Measurements from ENCODE around the gene DHRS7B. TPM values are rescaled to one million over a fixed set of nuclear protein-coding genes. Genes with fewer than 3 reads are reported as not detected.
A peak's percentile ranks its signal among the peaks of the same experiment; 100 is the strongest.
"Not testable (repeated sequence)": the region's sequence is repeated elsewhere in the genome, so short reads cannot be mapped to it uniquely, and the experiment has no call there.

Gene DHRS7B
- polyA plus RNA-seq, 5 donors, result 24.5 to 28.1 (median 25.0) TPM

DNA sequence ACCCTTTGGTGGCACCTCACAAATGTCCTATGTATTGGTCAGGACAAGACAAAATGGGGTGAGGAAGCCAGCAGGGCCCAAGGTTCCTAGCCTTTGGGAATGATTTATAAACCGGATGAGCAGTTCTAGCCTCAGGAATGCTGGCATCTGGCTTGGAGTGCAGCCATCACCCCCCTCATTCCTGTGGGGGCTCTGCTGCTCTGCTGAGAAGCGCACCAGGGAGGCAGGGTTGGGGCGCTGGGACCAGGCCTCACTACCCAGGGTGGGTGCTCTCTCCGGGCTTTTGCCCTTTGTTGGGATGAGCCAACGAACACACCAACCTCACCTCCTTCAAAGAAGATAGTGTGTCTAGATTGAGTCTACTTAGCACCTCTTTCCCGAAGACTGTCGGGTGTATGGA is 47.9 kb downstream of the DHRS7B start:
- DNase-seq, result no peak

DNA sequence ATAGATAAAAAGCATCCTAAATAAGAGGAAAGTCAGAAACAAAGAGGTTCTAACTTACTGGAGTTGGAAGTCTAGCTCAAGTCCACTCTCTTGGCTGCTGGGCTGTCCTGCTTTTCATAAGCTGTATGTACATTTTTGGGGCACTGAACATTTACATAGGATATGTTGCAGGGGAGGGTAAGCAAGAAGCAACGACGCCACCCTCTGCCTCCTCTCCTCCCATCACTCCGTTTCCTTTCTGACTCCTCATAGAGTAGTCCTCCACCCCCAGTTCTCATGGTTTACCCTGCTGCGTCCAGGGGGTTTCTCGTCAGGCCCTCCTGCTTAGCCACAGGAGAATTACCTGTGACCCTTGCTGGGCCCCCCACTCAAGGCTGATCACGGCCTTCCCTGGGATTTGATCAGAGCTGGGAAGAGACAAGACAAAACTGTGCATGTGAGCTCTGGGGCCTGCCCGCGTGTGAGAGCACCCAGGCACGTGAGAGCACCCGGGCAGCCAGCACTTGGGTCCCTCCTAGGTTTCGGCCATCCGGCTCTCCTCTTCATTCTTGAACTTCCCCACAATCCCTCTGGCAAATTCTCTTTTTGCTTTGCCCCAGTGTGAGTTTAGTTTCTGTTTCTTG is 50.1 kb downstream of the DHRS7B start:
- DNase-seq, result no peak

DNA sequence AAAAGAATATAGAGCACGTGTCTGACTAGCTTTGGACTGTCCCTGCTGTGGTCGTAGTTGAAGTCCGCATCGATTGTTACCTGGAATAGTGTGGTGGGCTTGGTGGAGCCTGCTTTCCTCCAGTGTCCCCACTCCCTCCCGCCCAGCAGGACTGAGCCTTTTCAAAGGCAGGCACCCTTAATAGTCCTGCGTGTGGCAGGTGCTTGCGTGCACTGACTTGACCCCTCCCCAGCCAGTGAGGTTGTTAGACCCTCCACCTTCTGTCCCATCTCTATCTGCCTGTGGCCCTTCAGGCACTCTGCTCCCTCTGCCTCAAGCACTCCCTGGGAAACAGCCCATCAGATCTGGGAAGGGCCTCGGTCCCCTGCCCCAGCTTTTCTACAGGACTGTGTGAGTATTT is 50.6 kb downstream of the DHRS7B start:
- no peak for DNase-seq

DNA sequence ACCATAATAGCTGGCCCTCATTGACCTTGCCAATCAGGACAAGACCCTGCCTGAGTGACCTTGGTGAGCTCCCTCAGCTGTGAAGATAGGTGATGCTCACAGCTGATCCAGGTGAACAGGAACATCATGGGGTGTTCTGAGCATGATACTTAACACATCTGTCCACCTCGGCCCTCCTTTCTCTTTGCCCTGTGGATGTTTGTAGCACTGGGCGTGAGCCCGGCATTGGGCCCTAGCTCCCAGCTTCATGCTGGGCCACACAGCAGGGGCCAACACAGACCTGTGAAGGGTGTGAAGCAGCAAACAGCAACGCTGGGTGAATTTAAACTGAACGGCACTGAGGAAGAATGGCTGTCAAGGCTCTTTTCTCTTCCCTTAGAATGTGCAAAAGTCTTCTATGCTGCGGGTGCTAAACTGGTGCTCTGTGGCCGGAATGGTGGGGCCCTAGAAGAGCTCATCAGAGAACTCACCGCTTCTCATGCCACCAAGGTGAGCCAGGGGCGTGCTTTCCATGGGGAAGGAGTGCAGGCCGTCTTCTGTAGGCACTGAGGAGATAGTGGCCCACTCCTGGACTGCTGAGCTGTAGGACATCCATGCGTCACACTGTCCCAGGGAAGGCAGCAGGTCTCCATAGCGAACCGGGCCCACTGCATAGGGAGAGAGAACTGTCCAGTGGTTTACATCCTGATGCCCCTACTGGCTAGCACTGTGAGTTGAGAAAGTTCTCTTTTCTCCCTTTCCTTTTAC is 51.3 kb downstream of the DHRS7B start:
- DNase-seq, result no peak

DNA sequence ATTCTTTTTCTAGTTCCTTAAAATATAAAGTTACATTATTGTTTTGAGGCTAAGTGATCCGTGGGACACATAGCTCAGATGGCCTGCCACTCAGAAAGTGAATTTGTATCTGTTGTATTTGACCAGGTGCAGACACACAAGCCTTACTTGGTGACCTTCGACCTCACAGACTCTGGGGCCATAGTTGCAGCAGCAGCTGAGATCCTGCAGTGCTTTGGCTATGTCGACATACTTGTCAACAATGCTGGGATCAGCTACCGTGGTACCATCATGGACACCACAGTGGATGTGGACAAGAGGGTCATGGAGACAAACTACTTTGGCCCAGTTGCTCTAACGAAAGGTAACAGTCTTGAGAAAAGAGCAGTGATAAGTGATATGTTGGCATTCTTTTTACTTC is 56.7 kb downstream of the DHRS7B start:
- no peak for DNase-seq

DNA sequence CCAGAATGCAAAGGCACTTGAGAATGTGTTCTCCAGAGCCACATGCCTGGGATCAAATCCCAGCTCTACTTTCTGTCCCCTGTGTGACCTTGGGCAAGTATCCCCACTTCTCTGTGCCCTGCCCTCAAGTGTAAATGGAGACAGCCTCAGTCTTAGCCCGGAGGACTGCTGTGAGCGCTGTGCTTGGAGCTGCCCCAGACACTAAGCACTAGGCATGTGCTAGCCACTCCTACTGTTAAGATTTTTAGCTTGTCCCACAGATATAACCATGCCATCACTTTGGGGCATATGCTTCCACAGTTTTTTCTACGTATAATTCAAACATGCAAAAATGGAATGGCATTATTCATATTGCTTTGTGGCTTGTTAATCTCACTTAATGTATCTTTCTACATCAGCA is 57.8 kb downstream of the DHRS7B start:
- DNase-seq, result no peak

DNA sequence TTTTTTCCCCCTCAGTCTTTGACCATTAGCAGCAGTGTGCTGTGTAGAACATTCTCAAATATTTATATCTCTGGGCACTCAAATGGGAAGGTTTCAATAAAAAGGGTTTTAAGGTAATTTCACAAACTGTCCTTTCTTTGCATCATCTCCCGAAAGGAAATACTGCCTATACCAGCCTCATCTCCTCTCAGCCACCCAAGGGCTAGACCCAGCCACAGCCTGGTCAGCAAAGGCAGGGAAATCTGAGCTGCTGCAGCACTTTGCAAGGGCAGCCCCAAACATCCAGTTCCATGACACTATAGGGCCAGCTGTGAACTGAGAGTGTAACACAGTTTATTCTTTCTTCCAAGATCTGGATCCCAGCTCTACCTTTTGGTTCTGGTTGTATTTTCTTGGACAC is 58.3 kb downstream of the DHRS7B start:
- DNase-seq, result no peak

DNA sequence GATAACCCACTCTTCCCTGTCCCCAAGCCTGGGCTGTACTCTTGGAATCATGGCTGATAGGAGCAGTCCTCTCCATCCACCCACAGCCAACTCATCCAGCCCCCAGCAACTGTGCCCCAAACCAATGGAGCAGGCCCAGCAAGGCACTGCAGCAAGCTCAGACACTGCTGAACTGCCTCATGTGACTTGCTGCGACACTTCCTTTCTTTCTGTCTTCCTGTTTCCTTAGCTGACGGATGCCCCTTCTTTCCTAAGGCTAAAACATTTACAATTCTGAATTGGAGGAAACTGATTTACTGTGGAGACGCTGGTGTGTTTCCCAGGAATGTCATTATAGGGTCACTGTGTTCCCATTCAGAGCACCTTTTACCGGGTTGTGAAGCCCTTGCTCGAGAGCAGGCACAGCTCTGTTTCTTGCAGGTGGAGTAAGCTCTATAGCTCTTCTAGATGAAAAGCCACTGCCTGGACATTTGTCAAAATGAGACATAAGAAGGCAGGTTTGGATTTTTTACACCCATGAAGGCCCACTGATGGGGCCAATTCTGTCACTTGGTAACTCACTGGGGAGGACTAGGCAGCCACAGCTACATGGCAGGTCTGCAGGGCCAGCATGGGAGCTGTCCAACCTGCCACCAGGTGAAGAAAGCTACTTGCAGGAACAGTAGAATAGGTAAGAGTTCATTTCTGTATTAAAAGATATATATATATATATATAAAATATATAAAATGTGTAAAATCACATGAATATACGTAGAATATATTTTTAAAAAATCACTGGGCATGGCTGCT is 59.8 kb downstream of the DHRS7B start:
- DNase-seq, result no peak

DNA sequence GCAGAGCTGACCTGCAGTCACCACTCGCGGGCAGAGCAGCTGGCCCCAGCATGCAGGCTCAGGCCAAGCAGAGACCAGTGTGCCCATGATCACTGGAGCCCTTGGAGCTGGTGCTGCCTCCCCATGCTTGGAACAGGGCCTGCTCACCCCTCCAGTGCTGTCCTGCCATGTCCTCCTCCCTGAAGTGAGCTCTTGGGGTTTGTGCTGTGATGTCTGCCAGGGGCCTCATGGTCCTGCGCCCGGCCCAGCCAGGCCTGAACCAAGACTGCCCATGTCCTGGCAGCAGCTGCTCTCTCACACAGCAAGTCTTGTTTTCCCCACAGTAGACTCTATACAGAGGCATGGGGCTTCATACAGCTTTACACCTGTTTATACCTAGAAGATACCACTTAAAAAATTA is 62.6 kb downstream of the DHRS7B start:
- DNase-seq, result no peak

DNA sequence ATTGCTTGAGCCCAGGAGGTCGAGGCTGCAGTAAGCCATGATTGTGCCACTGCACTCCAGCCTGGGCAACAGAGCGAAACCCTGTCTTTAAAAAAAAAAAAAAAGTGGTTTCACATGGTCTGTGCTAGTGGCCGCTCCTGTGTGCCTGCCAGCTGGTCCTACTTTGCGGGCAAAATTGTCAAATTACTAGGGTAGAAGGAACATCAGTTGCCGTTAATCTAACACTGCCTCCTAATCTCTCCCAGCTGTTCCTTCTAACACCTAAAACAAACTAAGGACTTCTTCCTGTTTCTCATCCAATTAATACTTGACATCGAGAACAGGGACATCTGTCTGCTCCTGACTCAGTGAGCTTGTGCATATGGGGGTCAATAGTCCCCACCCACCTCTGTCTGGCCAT is 63.3 kb downstream of the DHRS7B start:
- no peak for DNase-seq

DNA sequence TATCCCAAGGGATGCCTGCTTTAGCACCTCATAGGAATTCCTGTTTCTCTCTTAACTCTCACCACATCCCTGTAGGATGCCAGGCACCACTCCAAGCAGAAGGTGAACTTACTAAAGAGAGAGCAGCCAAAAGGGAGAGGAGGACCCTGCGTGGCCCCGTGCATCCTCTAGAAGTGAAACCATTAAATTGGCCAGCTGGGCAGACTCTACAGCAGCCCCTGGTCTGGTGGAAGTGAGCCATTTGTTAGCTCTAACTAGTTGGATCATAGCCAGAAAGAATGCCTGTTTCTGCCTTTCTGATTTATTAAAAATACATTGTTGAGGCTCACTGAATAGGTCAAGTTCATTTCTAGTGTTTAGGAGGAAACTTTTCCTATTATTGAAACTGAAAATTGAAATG is 64.9 kb downstream of the DHRS7B start:
- DNase-seq, result peak in 1 of 2 donors; percentile 6

DNA sequence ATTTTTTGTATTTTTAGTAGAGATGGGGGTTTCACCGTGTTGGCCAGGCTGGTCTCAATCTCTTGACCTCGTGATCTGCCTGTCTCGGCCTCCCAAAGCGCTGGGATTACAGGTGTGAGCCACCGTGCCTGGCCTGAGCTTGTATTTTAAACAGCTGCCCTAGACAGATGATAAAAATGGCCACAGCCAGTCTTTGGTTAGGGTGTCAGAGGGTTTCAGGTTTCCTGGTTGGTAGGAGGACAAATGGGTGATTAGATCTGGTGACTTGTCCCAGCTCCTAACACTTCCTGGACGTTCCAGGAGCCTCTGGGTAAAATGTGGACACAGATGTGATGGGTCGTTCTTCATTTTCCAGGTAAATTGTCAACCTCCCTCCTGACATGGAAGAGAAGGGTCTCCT is 65.7 kb downstream of the DHRS7B start:
- not testable (repeated sequence) for DNase-seq

DNA sequence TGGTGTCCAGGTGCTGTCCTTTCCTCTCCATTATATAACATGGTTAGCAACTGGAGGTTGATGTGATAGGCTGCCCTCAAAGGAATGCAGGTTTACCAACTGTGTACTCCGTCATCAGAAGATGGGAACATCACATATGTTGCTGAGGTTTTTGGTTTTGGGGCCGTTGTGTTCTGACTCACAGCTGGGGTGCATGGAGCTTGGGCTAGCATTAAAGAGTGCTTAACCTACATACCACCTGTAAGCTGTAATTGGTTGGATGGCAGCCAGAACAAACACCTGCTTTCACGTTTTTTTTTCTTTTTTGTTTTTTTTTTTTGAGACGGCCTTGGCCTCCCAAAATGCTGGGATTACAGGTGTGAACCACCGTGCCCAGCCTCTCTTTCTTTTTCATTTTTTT is 66.3 kb downstream of the DHRS7B start:
- no peak for DNase-seq

DNA sequence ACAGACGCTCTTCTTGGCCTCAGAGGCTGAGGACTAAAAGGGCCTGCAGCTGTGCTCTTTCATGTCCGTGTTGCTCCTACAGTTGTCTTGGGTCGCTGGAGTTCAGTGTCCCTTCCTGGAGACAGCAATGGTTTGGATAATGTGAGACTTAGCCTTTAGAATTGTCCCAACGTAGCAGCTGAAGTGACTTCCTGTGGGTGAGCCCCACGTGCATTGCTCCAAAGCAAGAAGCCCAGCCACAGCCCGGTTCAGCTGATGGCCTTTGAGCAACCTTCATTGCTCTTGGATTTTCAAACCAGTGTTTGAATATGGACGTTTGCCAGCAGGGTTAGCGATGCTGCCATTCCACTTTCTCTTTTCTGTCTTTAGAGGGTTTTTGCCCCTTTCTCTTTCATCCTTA is 67.5 kb downstream of the DHRS7B start:
- no peak for DNase-seq

DNA sequence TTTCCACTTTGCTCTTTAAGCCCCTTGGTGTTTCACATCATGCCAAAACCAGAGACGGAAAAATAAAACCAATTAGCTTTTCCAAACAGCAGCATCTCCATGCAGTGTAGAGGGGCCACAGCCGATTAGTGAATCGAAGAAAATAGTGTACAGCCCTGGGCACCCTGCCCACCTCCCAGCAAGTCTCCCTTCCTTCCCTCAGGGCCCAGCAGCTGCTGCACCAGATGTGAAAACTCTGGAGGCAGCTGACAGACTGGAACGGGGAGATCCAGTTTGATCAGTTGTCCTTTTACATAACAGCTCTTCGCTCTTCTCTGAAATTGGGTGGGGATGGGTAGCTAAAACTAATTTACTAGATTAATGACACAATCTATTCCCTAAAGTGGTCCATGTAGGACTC is 67.9 kb downstream of the DHRS7B start:
- DNase-seq, result peak; percentile 58 to 67

DNA sequence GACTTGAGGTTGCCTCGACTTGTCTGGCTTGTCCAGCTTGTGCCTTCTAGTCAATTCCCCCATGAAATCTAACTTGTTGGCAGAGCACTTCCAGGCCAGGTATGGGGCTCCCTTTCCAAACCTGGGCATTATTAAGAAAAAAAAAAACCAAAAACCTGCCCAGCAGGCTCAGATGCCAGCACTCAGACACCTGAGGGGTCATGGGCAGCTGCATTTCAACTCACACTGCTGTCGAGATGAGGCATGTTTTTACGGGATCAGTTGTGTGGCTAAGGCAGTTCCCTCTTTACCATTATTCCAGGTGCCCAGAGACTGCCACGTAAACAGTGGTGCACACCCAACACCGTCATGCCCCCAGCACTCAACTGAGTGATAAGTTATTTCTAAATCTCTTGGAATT is 69.4 kb downstream of the DHRS7B start:
- no peak for DNase-seq

DNA sequence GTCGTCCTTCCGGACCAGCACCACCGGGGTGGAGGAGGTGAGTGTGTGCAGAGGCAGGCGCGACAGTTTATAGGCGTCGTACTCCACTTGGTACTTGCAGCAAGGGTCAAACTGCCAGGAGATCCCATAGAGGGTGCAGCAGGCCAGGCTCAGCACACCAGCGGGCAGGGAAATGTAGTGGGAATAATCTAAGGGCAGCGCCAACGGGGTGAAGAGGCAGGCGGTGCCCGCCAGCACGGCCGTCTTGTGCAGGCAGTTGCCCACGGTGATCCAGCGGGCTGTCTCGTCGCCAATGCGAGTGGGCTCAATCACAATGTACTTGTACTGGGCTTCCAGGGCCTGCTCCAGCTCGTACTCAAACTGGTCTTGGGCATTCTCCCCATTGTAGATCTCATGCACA is 71.6 kb downstream of the DHRS7B start:
- no peak for DNase-seq

DNA sequence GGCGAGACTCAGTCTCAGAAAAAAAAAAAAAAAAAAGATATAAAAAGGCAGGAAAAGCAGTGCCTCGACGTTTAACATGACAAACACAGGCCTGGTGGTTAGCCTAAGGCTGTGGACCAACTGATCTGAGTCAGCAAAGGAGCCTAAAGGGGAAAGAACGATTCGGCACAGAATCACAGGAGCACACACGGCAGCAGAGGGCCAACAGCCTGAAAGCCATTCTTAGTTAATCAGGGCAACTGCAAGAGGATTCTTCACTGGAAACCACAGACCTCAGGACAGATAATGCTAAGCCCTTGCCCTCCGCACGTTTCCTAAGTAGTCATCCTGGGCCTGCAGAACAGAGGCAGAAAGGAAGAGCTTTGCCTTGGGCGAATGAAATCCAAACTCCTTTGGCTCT is 72.5 kb downstream of the DHRS7B start:
- DNase-seq, result no peak

DNA sequence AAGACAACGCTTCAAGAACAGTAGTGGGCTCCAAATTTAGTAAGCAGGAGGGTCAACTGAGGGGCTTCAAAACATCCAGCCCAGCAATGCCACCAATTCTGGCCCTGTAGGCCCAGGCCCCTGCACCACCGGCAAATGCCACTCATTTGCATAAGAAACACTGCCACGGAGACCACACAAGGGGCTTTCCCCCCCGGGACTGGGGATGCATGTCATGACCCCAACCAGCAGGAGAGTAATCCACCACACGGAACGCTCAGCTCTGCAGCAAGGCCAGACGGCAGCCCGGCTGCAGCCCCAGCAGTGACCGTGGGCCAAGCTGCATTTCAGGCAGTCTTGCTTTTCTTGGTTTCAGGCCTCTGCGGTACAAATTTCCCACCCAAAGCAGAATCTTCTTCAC is 73.1 kb downstream of the DHRS7B start:
- no peak for DNase-seq

DNA sequence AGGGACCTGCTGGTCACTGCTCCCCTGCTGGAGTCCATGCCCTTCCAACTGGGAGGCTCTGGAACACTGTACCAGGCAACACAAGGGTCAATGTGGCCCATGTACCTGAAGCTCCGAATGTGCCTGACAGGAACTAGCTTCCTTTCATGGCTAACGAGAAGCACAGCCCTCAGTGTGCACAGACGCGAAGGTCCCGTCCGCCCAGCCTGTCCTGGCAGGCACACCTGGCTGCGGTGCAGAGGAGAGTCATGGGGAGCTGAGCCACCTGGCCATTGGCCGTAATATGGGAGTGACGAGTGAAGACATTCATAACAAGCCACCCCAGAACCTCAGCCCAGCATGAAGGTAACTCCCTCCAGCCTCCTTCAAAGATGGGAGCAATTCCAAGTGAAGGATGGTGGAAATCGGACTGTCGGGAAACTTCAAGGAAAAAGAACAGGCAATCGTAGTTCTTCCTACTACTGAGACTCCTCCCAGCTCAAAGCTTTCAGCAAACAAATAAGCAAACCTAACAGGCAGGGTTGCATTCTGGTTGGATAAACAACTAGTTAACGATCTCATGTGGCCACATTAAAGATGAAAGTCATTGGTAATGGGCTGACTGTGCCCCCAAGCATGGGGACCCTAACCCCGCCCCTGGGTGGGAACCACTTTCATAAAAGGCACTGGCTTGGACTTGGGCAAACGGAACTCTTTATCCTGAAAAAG is 74.0 kb downstream of the DHRS7B start:
- DNase-seq, result no peak

DNA sequence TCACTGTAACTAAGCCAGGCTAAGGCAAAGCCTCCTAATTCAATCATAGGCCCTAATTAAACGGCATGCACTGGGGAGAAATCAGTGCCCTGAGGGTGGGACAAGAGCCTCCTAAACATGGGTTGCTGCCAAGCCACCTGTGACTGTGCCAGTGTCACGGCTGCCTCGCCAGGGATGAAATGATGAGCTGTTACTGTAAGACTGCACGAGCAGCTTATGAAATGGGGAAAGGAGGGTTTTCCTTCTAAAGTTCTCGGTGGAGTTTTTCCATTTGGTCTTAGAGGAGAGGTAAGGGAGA is 74.5 kb downstream of the DHRS7B start:
- no peak for DNase-seq

DNA sequence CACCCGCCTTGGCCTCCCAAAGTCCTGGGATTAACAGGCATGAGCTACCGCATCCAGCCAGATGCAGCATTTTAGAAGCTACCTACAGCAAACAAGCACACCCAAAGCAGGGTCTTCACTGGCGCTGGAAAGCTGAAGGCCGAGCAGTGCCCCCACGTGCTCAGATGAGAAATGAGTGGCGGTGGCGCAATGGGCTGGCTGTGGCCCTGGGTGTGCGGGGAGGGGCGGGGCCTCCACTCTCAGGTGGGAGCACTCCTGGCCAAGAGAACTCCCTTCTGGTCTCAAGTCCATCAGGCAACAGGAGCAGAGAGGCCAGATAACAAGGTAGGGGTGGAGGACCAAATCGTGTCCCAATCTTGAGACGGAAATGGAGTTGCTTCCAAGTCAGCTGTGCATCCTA is 75.1 kb downstream of the DHRS7B start:
- DNase-seq, result no peak

DNA sequence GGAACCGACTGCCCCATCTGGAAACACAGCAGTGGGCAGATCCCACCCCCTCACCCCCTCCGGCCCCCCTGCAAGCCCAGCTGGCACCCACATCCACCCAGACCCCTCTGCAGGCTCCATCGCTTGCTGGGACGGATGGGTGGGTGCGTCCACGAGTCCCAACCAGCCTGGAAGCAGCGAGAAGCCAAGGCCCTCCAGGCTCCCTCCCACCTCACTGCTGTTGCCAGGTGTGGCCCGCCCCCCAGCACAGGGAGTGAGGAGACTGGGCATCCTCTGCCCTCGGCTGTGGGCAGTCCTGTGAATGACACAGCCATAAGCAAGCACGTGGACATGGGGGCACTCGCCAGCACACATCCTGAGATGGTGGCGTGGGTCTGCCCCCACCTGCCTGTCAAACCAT is 75.7 kb downstream of the DHRS7B start:
- no peak for DNase-seq

Measured in right lung (tissue), 5 donors.